ENCODE measurements around the gene ADAMTSL5.

DNA sequence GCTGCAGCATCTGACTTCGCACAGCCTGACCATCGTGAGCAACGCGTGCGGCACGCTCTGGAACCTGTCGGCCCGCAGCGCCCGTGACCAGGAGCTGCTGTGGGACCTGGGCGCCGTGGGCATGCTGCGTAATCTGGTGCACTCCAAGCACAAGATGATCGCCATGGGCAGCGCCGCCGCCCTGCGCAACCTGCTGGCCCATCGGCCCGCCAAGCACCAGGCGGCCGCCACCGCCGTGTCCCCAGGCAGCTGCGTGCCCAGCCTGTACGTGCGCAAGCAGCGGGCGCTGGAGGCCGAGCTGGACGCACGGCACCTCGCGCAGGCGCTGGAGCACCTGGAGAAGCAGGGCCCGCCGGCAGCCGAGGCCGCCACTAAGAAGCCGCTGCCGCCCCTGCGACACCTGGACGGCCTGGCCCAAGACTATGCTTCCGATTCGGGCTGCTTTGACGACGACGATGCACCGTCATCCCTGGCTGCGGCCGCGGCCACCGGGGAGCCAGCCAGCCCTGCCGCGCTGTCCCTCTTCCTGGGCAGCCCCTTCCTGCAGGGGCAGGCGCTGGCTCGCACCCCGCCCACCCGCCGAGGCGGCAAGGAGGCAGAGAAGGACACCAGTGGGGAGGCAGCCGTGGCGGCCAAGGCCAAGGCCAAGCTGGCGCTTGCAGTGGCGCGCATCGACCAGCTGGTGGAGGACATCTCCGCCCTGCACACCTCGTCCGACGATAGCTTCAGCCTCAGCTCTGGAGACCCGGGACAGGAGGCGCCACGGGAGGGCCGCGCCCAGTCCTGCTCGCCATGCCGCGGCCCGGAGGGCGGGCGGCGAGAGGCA lies 47.4 kb downstream of the ADAMTSL5 start:
- TF ChIP-seq, protein P1, sequence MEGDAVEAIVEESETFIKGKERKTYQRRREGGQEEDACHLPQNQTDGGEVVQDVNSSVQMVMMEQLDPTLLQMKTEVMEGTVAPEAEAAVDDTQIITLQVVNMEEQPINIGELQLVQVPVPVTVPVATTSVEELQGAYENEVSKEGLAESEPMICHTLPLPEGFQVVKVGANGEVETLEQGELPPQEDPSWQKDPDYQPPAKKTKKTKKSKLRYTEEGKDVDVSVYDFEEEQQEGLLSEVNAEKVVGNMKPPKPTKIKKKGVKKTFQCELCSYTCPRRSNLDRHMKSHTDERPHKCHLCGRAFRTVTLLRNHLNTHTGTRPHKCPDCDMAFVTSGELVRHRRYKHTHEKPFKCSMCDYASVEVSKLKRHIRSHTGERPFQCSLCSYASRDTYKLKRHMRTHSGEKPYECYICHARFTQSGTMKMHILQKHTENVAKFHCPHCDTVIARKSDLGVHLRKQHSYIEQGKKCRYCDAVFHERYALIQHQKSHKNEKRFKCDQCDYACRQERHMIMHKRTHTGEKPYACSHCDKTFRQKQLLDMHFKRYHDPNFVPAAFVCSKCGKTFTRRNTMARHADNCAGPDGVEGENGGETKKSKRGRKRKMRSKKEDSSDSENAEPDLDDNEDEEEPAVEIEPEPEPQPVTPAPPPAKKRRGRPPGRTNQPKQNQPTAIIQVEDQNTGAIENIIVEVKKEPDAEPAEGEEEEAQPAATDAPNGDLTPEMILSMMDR (conservative IDR thresholded peaks at IDR 0.05; ENCODE audit: low read length), result no peak
- no peak for TF ChIP-seq EZH2phosphoT487 (IDR thresholded peaks at IDR 0.05; ENCODE audit: borderline replicate concordance)
